SIG-M5 (cell line): Measurements from ENCODE around the gene CACNA1B.
"Not testable (repeated sequence)": the region's sequence is repeated elsewhere in the genome, so short reads cannot be mapped to it uniquely, and the experiment has no call there.

Source experiments
- DNase-seq: peaks from one replicate; lab custom pipeline; 2025; lab: John Stamatoyannopoulos, UW

CACNA1B gene

DNA sequence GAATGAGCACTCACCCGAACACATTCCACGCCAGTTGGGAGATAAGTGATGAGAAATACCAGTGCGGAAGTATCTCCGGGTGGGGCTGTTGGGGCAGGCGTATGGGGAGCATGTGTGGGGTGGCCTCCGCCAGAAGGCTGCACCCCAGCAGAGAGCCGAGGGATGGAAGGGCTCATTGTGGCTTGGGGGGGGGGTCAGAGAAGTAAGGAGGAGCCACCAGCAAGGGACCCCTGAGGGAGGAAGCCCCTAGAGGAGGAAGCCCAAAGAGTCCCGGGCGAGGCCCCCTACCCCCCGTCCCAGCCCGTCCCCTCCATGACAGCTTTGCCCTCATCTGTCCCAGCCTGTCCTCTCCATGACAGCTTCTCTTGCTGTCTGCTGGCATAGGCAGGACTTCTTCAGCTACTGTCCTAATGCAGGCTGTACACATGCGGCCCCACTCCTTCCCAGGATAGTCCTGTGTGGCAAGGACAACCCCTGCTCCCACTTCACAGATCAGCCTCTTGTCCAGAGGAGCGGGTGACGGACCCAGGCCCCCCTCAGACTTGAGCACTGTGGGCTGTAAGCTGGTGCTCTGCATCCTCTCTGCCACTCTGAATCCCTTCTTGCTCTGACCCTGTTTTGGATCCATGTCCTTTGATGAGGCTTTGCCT is 239.6 kb downstream of the CACNA1B start:
- DNase-seq, result no peak

DNA sequence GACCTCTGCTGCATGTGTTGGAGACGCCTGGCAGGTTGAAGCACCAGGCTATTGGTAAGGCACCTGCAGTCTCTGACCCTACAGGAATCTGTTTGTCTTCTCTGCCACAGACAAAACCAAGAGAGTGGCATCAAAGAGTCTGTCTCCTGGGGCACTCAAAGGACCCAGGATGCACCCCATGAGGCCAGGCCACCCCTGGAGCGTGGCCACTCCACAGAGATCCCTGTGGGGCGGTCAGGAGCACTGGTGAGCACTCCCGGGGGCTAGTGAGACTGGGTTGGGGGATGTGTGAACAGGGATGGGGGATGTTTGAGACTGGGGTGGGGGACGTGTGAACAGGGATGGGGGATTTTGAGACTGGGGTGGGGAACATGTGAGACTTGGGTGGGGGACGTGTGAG is 240.3 kb downstream of the CACNA1B start:
- no peak for DNase-seq

DNA sequence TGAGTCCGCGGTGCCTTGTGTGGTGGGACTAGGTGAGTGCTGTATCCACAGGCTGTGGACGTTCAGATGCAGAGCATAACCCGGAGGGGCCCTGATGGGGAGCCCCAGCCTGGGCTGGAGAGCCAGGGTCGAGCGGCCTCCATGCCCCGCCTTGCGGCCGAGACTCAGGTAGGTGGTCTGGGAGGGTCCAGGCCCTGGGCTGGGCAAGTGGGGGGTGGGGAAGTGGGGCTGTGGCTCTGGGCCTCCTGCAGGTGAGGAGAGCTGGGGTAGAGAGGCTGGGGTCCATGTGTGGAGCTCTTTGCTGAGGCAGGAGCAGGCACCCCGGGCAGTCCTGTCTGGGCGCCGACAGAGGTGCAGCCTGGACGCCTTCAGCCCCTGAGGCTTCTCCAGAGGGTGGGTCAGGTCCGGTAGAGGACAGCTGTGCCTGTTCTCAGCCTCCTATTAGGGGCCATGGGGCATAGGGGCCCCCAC is 241.1 kb downstream of the CACNA1B start:
- DNase-seq, result no peak

DNA sequence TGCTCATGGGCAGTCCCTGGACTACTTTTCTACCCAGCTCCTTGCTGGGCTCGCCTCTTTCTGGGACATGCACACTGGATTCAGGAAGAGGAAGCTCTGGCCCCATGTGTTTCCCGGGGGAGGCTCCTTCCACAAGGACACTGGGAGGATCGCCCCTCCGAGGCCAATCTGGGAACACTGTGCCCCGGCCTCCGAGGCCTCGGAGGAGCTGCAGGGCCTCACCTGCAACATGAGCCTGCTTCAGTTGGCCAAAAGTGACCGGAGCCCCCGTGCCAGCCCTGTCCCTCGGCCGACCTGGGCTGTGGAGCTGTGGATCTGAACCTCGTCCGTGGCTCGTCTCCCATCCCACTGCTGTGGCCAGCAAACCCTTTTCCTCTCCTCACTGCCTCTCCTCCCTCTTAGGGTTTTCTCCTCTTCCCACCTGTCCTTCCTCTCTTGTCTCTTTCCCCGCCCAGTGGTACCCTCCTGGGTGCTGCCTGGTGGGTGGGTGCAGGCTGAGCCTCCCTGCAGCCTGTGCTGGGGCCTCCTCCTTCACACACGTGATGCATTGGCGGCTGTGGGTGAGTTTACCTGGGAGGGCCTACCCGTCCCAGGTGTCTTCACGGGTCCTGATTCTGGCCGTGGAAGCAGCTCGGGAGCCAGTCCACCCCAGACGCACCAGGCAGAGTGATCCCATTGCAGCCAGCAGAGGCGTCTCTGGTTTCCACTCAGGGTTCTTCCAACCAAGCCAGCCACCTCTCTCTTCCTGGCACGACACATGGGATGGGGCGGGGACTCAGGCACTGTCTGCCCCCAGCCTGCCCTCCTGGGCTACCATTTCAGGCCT is 241.8 kb downstream of the CACNA1B start:
- DNase-seq, result no peak

DNA sequence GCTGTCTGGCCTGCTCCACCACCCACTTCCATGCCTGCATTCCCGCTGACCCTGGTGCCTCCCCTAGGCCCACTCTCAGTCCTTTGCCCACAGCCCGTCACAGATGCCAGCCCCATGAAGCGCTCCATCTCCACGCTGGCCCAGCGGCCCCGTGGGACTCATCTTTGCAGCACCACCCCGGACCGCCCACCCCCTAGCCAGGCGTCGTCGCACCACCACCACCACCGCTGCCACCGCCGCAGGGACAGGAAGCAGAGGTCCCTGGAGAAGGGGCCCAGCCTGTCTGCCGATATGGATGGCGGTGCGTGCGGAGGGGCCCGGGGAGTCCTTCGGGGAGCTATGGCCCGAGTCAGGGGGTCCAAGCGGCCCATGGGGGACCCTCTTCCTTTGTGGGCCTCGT is 242.5 kb downstream of the CACNA1B start:
- DNase-seq, result no peak

DNA sequence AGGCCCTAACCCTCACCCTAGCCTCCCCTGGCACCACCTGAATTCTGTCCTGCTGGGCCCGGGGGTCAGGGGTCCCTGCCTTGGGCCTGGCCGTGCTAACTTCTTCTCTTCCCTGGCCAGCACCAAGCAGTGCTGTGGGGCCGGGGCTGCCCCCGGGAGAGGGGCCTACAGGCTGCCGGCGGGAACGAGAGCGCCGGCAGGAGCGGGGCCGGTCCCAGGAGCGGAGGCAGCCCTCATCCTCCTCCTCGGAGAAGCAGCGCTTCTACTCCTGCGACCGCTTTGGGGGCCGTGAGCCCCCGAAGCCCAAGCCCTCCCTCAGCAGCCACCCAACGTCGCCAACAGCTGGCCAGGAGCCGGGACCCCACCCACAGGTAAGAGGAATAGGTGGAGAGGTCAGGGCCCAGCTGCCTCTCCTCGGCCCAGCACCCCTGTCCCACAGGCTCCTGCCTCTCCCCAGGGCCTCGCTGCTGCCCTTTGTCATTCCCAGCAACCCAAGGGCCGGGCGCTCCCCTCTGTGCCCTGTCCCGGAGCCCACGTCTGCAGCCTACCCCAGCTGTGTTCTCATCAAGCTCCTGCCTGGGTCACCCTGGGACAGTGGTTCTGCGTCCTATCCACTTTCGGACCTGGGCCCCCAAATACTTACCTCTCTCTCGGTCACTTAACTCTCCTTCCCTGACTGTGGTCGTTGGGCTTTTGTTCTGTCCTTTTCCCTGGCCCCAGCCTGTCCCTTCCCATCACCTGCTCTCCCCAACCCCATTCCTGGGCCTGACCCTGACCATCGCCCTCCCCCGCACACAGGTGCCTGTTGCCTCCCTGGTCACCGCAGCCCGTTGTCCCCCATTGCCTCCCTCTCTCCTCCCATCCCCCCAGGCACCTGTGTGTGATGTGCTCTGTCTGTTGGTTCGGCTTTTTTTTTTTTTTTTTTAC is 243.2 kb downstream of the CACNA1B start:
- no peak for DNase-seq

DNA sequence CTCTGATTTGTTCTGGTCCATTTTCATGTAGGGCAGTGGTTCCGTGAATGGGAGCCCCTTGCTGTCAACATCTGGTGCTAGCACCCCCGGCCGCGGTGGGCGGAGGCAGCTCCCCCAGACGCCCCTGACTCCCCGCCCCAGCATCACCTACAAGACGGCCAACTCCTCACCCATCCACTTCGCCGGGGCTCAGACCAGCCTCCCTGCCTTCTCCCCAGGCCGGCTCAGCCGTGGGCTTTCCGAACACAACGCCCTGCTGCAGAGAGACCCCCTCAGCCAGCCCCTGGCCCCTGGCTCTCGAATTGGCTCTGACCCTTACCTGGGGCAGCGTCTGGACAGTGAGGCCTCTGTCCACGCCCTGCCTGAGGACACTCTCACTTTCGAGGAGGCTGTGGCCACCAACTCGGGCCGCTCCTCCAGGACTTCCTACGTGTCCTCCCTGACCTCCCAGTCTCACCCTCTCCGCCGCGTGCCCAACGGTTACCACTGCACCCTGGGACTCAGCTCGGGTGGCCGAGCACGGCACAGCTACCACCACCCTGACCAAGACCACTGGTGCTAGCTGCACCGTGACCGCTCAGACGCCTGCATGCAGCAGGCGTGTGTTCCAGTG is 244.0 kb downstream of the CACNA1B start:
- no peak for DNase-seq

DNA sequence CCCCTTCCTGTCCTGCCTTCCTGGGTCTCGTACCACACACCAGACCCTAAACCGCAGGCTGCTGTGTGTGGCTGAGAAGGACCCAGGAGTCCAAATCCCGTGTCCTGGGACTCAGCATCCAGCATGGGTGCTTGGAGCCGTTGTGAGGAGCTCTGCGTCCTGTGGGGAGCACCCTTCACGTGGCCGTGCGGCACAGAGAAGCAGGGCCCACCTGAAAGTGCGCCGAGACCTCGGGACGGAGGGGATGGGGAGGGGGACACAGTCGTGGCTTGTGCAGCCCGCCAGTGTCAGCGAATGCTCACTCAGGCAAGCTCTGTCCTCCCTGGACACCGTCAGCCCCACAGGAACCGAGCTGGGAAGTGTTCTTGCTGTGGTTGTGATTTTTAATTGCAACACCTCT is 244.6 kb downstream of the CACNA1B start:
- DNase-seq, result no peak

DNA sequence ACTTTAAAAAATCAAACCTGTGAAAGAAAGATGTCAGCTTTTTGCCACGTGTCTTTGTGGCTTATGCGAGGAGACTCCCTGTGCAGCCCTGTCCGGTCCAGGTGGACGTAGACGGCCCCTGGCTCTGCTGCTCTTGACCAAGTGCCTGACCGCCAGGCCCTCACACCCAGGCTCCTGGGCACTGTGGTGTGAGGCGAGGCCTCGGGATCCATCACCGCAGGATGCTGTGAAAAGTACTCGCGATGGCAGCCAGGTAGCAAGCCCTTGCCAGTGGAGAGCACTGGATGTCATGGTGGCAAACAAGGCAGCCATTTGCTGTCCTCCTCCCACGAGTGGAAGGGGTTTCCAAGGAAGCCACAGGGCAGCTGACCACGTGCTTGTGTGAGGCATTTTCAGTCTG is 245.1 kb downstream of the CACNA1B start:
- DNase-seq, result no peak

DNA sequence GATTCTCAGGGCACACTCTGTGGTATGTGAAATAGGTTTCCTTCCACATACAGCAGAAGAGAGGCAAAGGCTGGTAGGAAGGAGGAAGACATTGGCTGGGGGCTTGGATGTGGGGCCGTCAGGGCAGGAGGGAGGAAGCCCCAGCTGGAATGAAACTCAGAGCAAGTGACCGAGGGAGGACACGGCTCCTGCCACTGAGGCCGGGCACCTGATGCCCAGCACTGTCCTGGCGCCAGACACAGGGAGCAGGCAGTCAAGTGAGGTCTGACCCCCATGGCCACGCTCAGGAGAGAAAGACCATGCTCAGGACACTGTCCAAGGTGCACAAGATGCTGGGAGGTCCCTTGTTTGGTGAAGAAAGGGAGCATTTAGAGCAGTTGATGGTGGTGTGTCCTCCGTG is 245.5 kb downstream of the CACNA1B start:
- DNase-seq, result no peak

DNA sequence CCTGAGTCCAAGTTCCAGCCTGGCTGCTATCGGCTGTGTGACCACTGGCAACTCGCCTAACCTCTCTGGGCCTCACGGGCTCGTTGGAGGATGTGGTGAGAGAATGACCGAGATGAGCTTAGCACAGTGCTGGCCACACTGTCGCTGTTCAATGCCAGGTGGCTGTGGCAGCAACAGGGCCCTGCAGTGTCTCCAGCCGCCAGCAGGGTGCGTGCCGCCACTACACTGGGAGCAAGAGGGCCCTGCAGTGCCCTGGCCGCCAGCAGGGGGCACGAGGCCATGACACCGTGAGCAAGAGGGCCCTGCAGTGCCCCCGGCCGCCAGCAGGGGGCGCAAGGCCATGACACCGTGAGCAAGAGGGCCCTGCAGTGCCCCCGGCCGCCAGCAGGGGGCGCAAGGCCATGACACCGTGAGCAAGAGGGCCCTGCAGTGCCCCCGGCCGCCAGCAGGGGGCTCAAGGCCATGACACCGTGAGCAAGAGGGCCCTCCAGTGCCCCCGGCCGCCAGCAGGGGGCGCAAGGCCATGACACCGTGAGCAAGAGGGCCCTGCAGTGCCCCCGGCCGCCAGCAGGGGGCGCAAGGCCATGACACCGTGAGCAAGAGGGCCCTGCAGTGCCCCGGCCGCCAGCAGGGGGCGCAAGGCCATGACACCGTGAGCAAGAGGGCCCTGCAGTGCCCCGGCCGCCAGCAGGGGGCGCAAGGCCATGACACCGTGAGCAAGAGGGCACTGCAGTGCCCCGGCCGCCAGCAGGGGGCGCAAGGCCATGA is 248.7 kb downstream of the CACNA1B start:
- not testable (repeated sequence) for DNase-seq

DNA sequence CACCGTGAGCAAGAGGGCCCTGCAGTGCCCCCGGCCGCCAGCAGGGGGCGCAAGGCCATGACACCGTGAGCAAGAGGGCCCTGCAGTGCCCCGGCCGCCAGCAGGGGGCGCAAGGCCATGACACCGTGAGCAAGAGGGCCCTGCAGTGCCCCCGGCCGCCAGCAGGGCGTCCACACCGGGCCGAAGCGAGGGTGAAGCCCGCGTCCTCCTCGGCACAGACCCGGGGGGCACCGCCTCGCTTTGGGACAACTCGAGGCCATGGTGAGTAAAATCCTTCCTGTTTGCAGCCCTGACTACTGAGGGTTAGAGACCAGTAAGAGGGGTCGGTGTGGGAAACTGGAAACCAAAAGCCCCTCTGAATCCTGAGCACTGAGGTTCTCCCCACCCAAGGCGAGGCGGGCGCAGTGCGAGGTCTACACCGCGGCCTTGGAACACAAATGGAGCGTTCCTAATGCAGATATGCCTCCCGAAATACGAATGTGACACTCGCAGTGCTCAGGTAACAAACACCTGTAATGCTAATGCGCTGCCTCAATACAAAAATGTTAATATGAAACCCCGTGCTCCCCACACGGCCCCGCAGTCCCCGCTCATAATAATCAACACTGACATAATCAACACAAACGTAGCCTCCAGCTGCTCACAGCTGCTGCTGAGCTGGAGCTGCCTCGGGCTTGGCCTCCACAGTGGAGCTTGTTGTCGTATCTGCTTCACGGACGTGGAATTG is 249.4 kb downstream of the CACNA1B start:
- not testable (repeated sequence) for DNase-seq

DNA sequence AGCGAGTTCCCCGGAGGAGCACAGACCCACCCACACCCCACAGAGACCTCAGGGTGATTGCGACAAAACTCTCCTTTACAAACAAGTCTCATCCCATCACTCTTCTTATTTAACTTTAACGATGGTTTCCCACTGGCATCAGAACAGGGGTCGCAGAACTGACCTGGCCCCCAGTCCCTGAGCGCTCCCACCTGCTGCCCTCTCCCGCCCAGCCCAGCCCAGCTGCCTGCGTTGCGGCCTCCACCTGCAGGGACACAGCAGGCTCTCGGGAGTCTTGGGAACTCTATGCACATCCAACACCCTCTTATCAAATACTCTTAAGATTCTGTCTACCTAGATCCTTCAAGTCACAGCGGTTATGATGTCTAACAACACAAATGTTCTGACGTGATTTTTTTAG is 250.4 kb downstream of the CACNA1B start:
- DNase-seq, result not testable (repeated sequence)

DNA sequence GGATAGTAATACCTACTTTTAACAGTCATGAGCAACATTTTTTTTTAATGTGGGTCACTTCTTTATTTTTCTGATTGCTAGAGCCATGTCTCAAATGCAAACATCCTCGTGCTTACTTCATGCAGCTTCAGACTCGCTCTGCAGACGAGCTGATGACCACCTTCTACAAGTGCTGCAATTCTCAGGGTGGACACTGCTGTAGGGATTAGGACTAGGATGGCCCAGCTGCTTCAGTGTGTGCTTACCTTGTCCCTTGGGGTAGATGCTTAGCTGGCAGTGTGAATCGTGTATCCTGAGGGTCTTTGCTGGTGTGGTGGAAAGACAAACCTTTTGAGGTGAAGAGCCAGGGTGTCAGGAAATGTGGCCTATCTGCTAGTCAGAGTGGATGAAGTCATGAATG is 251.7 kb downstream of the CACNA1B start:
- DNase-seq, result not testable (repeated sequence)

DNA sequence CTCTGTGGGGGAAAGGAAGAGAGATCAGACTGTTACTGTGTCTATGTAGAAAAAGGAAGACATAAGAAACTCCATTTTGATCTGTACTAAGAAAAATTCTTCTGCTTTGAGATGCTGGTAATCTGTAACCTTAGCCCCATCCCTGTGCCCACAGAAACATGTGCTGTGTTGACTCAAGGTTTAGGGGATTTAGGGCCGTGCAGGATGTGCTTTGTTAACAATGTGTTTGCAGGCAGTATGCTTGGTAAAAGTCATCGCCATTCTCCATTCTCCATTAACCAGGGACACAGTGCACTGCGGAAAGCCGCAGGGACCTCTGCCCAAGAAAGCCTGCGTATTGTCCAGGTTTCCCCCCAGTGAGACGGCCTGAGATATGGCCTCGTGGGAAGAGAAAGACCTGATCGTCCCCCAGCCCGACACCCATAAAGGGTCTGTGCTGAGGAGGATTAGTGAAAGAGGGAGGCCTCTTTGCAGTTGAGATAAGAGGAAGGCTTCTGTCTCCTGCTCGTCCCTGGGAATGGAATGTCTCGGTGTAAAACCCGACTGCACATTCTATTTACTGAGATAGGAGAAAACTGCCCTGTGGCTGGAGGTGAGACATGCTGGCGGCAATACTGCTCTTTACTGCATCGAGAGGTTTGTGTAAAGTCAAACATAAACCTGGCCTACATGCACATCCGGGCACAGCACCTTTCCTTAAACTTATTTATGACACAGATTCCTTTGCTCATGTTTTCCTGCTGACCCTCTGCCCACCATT is 255.5 kb downstream of the CACNA1B start:
- not testable (repeated sequence) for DNase-seq

DNA sequence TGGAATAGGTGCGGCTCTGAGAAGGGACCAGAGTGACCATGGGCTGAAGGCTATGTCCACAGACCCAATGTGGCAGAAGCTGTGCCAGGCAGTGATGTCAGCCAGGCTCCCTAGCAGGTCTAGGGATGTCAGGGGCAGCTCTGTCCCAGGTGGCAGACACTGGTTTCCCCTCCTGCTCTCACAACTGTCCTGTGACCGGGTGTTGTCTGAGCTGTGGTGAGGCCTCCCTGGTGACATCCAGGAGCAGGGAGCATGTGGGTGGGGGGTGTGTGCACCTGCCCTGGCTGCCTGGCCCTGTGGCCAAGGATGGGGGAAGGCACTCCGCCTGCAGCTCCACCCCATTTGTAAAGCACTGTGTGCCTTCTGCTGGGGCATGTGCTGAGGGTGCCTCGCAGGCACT is 257.0 kb downstream of the CACNA1B start:
- not testable (repeated sequence) for DNase-seq

DNA sequence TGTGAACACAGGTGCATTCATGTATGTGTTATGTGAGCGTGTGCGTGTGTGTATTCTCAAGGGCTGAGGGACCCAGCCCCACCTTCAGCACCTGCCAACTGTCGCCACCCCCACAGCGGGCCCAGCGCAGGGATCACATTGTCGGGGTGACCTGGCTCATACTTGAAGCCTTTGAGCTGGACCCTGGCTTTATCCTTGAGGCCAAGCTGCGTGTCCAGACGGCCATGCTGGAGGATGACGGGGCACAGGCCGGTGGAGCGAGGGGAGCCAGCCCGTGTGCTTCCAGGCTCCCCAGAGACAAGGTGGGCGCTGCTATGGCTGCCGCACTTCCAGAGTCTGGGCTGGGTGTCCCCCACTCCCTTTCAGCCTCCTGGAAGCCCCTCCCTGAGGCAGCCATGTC is 261.5 kb downstream of the CACNA1B start:
- not testable (repeated sequence) for DNase-seq

DNA sequence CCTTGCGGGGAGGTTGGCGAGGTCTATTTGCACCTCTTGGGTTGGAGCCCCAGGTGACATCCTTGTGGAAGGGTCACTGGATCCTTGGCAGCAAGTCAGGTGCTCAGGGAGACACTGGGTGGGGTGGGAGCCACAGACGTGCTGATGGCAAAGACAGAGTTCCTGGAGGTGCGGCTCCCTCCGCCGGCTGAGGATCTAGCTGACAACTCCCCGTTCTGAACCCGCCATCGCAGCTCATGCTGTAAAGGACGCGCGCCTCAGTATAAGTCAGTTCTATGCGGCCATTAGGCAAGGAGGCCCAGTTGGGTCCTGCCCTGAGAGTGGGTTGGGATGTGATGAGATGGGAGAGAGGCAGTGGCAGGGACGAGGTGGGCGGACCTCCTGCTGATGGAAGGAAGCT is 263.4 kb downstream of the CACNA1B start:
- DNase-seq, result not testable (repeated sequence)

DNA sequence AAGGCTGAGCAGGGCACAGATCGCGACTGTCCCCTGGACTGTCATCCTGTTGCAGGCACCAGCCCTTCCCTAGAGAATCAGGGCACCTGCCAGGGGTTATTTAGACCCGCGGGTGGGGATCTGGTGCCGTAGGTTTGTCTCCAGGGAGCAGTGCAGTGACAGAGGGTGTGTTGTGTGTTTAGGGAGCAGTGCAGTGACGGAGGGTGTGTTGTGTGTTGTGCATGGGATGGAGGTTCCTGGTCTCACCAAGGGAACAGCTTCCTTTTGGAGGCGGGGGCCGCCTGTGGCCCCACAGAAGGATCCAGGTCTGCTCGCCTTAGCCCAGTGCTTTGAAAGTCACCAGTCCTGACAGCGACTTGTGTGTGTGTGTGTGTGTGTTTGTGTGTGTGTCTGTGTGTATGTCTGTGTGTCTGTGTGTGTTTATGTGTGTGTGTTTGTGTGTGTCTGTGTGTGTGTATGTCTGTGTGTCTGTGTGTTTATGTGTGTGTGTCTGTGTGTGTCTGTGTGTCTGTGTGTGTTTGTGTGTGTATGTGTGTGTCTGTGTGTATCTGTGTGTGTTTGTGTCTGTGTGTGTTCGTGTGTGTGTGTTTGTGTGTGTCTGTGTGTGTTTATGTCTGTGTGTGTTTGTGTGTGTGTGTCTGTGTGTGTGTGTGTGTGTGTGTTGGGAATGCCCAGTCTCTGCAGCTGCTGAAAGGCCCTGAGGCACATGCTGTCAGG is 265.1 kb downstream of the CACNA1B start:
- not testable (repeated sequence) for DNase-seq
